ENCODE measurements around the gene PFDN5. TPM values are rescaled to one million over a fixed set of nuclear protein-coding genes. Genes with fewer than 3 reads are reported as not detected.
A peak's percentile ranks its signal among the peaks of the same experiment; 100 is the strongest.
"Not testable (repeated sequence)": the region's sequence is repeated elsewhere in the genome, so short reads cannot be mapped to it uniquely, and the experiment has no call there.

Gene PFDN5
- total RNA-seq, 1 experiment from 2014 or later, result 407 TPM

DNA sequence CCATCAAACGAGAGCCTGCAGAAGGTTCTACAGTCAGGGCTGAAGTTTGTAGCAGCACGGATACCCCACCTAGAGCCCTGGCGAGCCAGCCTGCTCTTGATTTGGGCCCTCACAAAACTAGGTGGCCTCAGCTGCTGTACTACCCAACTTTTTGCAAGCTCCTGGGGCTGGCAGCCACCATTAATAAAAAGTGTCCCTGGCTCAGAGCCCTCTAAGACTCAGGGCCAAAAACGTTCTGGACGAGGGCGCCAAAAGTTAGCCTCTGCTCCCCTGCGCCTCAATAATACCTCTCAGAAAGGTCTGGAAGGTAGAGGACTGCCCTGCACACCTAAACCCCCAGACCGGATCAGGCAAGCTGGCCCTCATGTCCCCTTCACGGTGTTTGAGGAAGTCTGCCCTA lies 8.9 kb upstream of the PFDN5 start:
- DNase-seq (ENCODE audit: low spot score), result no peak

- DNase-seq (ENCODE audit: low spot score), result peak; percentile 39
These were observed 7.6 kb upstream of the PFDN5 start for GRCh38 chr12:53287741-53288216.

GRCh38 chr12:53288322-53288721 lies 7.0 kb upstream of the PFDN5 start:
- DNase-seq (ENCODE audit: low spot score), result no peak

- DNase-seq (ENCODE audit: low spot score), result peak; percentile 45
These were observed 5.5 kb upstream of the PFDN5 start for GRCh38 chr12:53289891-53290290.

DNA sequence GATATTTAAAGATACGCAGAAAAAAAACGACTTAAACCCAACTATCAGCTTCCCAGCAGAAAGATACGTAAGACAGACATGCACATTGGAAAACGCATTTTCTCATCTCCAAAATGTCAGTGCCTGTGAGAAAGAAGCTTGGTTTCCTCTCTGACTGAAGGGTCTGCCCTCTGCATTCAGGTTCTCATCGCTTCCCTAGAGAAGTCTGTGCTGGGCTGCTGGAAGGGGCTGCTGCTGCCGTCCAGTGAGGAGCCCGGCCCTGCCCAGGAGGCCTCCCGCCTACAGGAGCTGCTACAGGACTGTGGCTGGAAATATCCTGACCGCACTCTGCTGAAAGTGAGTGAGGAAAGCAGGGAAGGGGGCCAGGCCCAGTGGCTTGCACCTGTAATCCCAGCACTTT lies 4.7 kb upstream of the PFDN5 start:
- DNase-seq (ENCODE audit: low spot score), result no peak

- DNase-seq (ENCODE audit: low spot score), result no peak
These were observed 2.9 kb upstream of the PFDN5 start for GRCh38 chr12:53292426-53292825.

DNA sequence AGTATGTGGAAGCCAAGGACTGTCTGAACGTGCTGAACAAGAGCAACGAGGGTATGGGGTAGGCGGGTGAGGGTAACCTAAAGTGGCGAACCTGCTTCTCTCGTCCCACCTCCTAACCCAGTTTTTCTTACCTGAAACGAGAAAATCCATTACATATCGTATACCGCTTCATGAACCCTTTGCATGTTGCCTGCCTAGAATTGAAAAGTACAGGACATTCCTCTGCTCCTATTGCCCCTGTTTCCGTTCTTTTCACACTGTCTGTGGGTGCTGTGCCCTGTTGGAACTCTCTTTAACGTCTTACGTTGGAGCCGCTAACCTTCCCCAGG lies 513 bp downstream of the PFDN5 start:
- no peak for DNase-seq (ENCODE audit: low spot score)

- DNase-seq (ENCODE audit: low spot score), result not testable (repeated sequence)
These were observed 1.8 kb downstream of the PFDN5 start for GRCh38 chr12:53297106-53297505.

- peak; percentile 23 for DNase-seq (ENCODE audit: low spot score)
These were observed 2.8 kb downstream of the PFDN5 start for GRCh38 chr12:53298164-53298563.

DNA sequence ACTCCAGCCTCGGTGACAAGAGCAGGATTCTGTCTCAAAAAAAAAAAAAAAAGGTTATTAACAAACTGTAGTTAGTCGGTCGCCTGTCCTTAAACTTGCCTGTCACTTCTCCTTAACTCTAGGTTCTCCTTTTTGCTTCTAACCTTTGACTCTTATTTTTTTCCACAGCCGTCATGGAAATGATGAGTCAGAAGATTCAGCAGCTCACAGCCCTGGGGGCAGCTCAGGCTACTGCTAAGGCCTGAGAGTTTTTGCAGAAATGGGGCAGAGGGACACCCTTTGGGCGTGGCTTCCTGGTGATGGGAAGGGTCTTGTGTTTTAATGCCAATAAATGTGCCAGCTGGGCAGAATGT lies 3.7 kb downstream of the PFDN5 start:
- DNase-seq (ENCODE audit: low spot score), result peak; percentile 63

GRCh38 chr12:53299454-53300180 lies 4.3 kb downstream of the PFDN5 start, which contains the start of gene MYG1:
MYG1 (plus strand) TSS chr12:53299695; CDS start chr12:53299738, 43 bp downstream.
- DNase-seq (ENCODE audit: low spot score), result peak; percentile 81

GRCh38 chr12:53300187-53300586 lies 4.8 kb downstream of the PFDN5 start:
- peak; percentile 28 for DNase-seq (ENCODE audit: low spot score)

DNA sequence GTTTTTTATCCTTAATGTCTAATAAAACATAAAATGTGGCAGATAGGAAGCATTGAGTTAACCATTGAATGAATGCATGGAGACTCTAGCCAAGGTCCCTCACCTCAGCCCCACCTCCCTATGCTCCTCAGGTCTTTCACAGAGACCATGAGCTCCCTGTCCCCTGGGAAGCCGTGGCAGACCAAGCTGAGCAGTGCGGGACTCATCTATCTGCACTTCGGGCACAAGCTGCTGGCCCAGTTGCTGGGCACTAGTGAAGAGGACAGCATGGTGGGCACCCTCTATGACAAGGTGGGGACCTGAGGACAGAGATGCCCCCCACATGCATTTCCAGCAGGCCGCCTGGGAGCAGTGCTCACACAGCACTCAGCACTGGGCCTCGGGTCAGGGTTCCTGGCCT lies 7.6 kb downstream of the PFDN5 start:
- DNase-seq (ENCODE audit: low spot score), result no peak

DNA sequence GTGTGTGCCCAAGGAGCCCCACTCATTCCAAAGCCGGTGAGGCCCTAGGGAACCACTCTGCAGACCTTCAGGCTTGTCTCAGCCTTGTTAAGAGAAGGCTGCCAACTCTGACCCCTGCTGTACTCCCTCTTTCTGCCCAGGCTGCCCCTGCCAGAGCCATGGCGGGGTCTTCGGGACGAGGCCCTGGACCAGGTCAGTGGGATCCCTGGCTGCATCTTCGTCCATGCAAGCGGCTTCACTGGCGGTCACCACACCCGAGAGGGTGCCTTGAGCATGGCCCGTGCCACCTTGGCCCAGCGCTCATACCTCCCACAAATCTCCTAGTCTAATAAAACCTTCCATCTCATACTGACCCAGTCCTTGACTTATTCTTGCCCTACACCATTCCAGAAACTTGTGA lies 11.5 kb downstream of the PFDN5 start:
- DNase-seq (ENCODE audit: low spot score), result no peak

- no peak for DNase-seq (ENCODE audit: low spot score)
These were observed 12.9 kb downstream of the PFDN5 start for GRCh38 chr12:53308276-53308675.

GRCh38 chr12:53313996-53314395 lies 18.7 kb downstream of the PFDN5 start:
- no peak for DNase-seq (ENCODE audit: low spot score)

GRCh38 chr12:53320352-53321195 lies 25.2 kb downstream of the PFDN5 start:
- DNase-seq (ENCODE audit: low spot score), result peak; percentile 19

DNA sequence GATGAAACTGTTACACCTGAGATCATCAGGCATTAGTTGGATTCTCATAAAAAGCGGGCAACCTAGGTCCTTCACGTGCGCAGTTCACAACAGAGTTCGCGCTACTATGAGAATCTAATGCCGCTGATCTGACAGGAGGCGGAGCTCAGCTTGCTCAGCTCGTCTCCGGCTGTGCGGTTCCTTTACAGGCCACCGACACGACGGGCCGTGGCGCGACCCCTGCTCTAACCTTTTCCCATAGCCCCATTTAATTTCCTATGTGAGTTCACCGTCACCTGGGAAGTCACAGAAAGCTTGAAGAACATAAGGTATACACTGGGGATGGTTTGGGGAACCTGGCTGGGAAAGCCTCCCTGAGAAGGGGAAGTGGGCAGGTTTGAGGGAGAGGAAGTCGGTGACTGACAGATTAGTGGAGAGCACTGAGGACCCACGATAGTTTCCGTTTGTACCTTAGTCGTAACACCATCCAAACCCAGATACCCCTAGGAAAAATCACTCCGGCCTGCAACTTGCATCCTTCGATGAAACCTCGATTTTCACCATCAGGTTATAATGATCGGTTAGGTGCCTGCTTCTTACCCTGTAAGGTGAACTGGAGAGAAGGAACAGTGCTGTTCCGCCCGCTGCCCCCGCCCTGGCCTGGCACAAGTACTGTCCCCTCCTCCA lies 28.9 kb downstream of the PFDN5 start:
- no peak for DNase-seq (ENCODE audit: low spot score)

DNA sequence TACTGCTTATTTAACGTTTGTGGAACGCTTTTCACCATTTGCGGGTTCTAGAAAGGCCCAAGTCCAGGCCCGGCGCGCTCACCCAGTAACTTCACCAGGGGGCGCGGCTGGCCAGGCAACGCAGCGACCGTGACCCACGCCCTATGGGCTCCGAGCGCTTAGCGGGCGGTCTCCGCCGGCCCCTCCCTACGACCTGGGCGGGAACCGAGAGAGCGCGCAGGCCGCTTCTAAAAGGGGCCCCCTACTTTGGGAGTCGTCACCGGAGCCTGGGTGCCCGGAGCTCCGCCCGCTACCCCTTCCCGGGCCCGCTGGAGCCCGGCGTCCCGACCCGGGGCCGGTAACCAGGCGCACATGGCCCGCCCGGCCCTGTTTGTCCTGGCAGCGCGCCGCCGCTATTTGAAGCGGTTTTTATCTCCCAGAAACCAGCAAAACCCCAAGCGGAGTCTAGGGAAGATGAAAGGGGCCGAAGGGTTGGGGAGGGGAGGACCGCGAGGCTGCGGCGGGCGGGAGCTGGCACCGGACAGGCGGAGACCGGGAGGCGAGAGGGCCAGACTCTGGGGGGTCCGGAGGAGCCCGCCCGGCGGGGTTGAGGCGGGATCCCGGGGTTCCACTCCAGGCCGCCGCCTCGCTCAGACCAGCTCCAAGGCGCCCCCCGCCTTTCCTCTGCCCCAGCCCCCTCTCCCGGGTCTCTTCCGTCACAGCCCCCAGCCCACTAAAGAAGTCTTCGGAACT lies 29.6 kb downstream of the PFDN5 start:
- DNase-seq (ENCODE audit: low spot score), result peak; percentile 80

- no peak for DNase-seq (ENCODE audit: low spot score)
These were observed 30.2 kb downstream of the PFDN5 start for GRCh38 chr12:53325511-53326061.

GRCh38 chr12:53326460-53327185 lies 31.3 kb downstream of the PFDN5 start:
- DNase-seq (ENCODE audit: low spot score), result no peak
